GM18520 (cell line): ENCODE results near the gene COL5A1.

Experiments used
- ATAC-seq: cut with Tn5 transposase; IDR thresholded peaks from one replicate; pipeline ENCODE4 v1.9.1; 2021; ENCODE audit not compliant: unreplicated experiment

Gene COL5A1

DNA sequence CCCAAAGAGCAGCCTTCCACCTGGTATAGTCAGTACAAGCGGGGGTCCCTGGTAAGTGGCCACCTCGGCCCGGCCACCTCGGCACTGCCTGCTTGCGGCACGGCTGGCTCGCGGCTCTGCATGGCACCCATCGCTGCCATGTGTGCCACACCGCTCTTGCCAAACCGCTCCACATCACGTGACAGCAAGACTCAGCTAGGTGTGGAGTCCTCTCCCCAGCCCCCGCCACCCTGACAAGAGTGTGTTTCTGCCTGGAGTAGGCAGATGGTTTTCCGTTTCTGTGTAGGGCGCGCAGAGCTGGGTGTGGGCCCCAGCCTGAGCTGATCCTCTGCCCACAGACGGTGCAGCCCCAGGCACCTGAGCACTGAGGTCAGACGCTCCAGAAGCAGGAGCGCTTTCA, 188.5 kb downstream of the COL5A1 start:
- ATAC-seq, result no peak

- no peak for ATAC-seq
These were observed 189.5 kb downstream of the COL5A1 start for GRCh38 chr9:134830926-134831720.

- ATAC-seq, result no peak
These were observed 190.9 kb downstream of the COL5A1 start for GRCh38 chr9:134832471-134832870.

DNA sequence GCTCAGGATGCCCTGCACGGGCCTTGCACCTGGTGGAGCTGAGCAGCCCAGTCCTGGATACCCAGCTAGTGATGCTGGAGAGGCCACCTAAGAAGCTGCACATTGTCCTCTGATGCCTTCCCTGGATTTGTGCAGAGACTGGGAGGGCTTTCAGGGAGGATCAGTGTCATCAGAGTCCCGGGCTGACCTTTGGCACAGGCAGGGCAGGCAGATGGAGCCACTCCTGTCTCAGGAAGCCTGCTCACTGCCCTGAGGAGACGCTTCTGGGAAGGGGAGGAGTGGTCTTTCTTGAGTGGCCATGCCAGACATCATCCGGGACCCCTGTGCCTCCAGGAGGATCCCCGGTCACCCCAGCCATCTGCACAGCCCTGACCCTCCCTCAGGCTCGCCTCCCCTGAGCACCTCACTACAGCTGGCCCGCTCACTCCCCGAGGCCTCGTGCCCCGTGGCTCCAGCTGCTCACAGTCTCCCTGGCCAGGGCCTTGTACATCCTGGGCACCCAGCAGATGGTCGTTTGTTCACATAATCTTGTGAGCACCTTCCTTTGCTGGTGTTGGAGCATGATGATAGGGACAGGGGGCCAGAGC, 191.8 kb downstream of the COL5A1 start:
- no peak for ATAC-seq

GRCh38 chr9:134834217-134834956, 192.8 kb downstream of the COL5A1 start:
- ATAC-seq, result no peak

GRCh38 chr9:134834957-134835419, 193.4 kb downstream of the COL5A1 start:
- ATAC-seq, result no peak

GRCh38 chr9:134835448-134835847, 193.8 kb downstream of the COL5A1 start:
- ATAC-seq, result no peak

- no peak for ATAC-seq
These were observed 194.4 kb downstream of the COL5A1 start for GRCh38 chr9:134835987-134836386.

GRCh38 chr9:134836406-134836970, 194.9 kb downstream of the COL5A1 start:
- no peak for ATAC-seq

- ATAC-seq, result no peak
These were observed 195.9 kb downstream of the COL5A1 start for GRCh38 chr9:134837529-134837928.

GRCh38 chr9:134838651-134839454, 197.2 kb downstream of the COL5A1 start:
- ATAC-seq, result no peak

DNA sequence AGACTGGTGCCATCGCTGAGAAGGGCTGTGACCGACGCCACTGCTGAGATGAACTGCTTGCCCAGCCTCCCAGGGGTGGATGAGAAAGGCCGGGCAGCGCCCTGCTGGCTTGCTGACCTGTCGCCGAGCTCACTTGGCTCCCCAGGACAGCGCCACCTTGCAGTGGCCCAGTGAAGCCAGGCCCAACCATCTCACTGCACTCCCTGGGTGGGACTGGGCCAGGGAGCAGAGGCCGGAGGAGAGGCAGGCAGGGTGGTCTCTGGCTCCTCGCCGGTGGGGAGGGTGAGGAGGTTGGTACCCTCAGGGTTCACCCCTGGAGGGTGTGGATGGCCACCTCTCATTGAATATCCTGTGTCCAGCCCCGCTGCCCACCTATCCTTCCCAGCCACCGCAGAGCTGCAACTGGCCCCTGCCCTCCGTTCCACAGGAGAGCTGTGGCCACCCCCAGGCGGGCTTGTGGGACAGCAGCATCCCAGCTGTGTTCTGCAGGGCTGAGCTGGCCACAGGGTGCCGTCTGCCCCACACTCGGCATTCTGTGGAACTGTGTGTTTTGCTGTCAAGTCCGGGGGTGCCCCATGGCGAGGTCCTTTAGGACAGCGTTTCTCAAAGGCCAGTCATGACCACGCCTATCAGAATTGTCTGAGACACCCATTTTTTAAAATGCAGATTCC, 198.0 kb downstream of the COL5A1 start:
- ATAC-seq, result no peak

DNA sequence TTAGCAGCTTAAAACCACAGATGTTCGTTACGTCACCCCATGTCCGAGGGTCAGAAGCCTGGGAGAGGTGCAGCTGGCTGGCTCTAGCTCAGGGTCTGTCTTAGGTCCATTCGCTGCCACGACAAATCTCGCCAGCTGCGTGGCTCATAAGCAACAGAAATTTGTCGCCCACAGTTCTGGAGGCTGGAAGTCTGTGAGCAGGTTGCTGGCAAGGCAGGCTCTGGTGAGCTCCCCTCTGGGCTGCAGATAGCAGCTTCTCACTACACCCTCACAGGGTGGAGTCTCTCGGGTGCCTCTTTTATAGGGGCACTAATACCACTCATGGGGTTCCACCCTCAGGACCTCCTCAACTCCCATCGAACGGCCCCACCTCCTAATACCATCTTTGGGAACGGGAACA, 198.9 kb downstream of the COL5A1 start:
- ATAC-seq, result no peak

DNA sequence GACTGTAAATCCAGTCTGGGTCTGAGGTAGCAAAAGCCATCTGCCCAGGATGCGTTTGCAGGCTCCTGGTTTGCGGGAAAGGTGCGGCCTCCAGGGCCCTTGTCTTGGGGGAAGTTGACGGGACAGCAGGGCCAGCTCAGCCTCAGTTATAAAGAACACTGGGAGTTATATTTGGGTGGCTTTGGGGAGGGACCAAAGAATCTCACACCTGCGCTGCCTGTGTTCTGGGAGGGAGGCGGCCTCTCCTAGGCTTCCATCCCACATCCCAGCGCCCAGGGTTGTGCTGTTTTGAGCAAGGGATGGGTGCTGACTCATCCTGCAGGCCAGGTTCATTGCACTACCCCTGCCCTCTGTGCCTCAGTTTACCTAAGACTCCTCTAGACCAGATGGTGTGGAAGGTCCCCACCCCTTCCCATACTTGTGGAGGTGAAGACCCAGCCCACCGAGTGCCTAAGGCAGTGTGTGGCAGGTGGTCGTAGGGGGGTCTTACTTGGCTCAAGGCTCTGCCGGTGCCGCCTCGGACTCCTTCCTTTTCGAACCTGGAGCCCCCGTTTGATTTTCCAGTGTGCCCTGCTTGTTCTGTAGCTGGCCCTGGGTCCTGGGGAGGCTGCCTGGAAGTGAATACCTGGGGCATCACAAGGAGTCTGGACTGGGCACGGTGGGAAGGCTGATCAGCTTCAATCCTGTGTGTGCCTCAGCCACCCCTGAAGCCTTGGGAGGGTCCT, 199.7 kb downstream of the COL5A1 start:
- no peak for ATAC-seq

DNA sequence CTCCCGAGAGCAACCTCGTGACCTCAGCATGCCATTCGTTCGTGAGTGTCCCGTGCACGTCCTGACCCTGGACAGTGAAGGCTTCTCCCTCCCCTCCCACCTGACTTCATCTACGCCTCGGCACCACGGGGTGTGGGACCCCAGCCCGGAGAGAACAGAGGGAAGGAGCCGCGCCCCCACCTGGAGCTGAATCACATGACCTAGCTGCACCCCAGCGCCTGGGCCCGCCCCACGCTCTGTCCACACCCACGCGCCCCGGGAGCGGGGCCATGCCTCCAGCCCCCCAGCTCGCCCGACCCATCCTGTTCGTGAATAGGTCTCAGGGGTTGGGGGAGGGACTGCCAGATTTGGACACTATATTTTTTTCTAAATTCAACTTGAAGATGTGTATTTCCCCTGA, 200.7 kb downstream of the COL5A1 start:
- ATAC-seq, result no peak

GRCh38 chr9:134843740-134844139, 202.1 kb downstream of the COL5A1 start:
- ATAC-seq, result no peak

- no peak for ATAC-seq
These were observed 203.2 kb downstream of the COL5A1 start for GRCh38 chr9:134844821-134845220.

DNA sequence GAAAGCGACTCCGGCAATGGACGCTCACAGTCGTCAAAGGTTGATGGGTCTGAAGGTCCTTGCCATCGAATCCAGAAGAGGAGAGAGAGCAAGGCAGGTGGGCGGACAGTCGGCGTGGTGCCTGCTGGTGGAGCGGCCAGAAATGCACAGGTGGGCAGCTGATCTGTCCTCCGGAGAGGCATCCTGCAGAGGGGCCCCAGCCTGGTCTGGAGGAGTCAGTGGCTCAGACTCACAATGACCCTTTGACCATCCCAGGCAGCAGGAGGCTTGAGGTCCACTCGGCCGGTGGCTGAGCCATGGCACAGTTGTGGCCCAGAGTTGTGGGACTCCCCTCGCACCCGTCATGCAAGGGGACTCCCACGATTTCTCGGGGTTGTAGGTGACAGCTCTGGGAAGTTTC, 204.6 kb downstream of the COL5A1 start:
- no peak for ATAC-seq

DNA sequence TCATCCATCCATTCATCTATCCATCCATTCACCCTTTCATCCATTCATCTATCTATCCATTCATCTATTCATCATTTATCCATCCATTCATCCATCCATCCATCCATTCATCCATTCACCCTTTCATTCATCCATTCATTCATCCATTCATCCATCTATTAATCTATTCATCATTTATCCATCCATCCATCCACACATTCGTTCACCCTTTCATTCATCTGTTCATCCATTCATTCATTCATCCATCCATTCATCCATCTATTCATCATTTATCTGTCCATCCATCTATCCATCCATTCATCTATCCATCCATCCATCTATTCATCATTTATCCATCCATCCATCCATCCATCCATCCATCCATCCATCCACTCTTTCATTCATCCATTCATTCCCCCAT, 205.1 kb downstream of the COL5A1 start:
- ATAC-seq, result no peak

DNA sequence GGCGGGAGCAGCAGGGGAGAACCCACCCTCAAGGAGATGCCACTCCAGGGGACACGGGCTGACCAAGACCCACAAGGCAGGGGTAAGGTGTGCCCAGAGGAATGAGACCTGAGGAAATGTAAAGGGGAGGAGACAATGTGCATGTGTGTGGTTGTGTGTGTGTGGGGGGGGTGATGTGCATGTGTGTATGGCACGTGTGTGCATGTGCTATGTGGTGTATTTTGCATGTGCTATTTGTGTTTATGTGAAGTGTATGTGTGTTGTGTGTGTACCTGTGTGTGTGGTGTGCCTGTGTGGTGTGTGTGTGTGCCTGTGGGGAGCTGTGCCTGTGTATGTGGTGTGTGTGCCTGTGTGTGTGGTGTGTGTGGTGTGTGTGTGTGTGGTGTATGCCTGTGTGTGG, 205.5 kb downstream of the COL5A1 start:
- ATAC-seq, result no peak
